GM12864 (cell line): ENCODE data around the gene PARVB.

Experiments
- DNase-seq: peaks from one replicate; pipeline ENCODE4 v3.0.0-alpha.2; 2011; ENCODE audit warnings: low read depth
- H3K4me3 ChIP-seq: 2 replicates; pipeline ENCODE4 v1.5.1; 2011; ENCODE audit warnings: mild to moderate bottlenecking, low read depth, low read length, control low read depth
- TF ChIP-seq, protein P1 (sequence below): IDR thresholded peaks from 2 replicates; pipeline ENCODE4 v1.5.1; 2011; ENCODE audit warnings: low read depth, mild to moderate bottlenecking, moderate library complexity, low read length, control low read depth, inconsistent platforms; ENCODE audit errors: missing control alignments

The PARVB gene

DNA sequence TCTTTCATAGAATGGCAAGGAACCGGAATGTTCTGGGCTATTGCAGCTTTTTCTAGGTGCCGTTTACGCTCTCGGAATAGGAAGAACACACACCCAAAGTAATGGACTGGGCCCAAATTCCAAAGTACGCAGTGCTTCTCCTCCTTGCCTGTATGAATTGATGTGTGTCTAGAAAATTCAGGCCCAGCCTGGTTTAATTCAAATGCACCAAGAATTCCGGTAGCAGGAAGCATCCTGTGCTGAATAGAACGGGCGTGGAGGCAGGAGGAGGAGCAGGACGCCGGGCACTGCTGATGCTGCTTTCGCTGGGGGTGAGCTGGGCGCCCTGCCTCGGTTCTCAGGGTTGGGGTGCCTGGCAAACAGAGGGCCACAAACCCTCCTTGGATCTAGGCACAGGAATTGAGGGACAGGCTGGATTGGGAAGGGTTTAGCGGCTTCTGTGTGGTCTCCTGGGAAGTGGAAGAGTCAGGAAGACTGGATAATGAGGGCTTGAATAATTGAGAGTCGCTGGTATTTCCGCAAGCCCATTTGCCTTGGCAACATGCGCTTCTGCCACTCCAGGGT lies 2.0 kb downstream of the PARVB start:
- H3K4me3 ChIP-seq, result peak overlapping the region; percentile 66
- no peak for DNase-seq
- TF ChIP-seq, protein P1, sequence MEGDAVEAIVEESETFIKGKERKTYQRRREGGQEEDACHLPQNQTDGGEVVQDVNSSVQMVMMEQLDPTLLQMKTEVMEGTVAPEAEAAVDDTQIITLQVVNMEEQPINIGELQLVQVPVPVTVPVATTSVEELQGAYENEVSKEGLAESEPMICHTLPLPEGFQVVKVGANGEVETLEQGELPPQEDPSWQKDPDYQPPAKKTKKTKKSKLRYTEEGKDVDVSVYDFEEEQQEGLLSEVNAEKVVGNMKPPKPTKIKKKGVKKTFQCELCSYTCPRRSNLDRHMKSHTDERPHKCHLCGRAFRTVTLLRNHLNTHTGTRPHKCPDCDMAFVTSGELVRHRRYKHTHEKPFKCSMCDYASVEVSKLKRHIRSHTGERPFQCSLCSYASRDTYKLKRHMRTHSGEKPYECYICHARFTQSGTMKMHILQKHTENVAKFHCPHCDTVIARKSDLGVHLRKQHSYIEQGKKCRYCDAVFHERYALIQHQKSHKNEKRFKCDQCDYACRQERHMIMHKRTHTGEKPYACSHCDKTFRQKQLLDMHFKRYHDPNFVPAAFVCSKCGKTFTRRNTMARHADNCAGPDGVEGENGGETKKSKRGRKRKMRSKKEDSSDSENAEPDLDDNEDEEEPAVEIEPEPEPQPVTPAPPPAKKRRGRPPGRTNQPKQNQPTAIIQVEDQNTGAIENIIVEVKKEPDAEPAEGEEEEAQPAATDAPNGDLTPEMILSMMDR, result no peak

DNA sequence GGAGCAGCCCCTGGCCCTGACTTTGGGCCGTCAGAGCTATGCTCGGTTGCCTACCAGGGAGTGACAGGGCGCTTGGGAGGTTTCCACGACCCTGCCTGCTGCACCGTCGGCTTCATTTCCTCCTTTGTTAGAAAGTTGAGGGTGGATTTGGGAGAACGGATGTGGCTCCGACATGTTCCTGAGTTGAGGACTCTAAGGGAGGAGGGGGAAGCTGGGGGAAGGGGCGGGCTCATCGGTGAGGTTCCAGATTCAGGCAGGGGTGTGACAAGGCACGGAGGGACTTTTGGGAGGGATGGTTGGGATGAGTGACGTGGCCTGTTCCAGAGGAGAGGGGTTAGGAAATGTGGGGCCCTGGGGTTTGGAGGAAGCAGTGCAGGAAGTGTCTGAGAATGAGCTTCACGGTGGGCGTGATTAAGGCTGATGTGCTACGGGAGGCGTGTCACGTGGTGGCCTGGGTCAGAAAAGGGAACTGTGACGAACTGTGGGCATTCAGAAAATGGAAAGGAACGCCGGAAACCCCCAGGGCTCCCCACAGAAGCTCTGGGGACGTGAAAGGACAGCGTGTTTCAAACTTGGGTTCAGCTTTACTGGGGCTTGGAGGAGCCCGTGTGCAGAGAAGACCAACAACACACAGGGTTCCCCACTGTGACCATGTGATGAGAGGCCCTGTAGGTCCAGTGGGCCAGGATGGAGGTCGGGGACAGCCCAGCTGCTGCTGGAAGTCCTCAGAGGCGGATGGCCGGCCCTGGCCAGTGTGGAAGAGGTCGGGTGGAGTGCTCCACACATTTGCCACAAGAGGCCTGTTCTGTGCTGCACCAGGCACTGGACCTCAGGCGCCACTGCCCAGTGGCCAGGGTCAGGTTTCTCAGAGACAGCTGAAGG lies 2.8 kb downstream of the PARVB start:
- H3K4me3 ChIP-seq, result peak overlapping the region; percentile 66
- DNase-seq, result peak; percentile 93
- TF ChIP-seq, protein P1, result no peak

DNA sequence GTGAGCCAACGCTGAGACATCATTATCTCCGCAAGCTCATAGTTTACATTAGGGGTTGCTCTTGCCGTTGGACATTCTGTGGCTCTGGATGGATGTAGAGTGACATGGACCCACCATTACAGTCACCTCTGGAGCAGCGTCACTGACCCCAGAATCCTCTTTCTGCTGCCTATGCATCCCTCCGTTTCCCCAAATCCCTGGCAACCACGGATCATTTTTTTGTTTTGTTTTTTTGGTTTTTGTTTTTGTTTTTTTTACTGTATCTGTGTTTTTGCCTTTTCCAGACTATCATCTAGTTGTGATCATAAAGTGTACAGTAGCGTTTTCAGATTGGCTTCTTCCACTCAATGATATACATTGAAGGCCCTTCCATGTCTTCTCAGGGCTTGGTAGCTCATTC lies 4.0 kb downstream of the PARVB start:
- no peak for DNase-seq
- TF ChIP-seq, protein P1, result no peak
- H3K4me3 ChIP-seq, result no peak overlapping the region

DNA sequence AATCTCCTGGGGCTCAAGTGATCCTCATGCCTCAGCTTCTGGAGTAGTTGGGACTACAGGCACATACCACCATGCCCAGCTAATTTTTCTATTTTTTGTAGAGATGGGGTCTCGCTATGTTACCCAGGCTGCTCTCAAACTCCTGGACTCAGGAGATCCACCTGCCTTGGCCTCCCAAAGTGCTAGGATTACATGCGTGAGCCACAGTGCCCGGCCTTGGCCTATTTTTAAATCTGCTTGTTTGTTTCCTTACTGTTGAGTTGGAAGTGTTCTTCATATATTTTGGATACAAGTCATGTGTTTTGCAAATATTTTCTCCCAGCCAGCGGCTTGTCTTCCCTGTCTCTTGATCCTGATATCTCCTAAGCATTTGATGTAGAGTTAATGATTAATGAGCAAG lies 5.0 kb downstream of the PARVB start:
- no peak overlapping the region for H3K4me3 ChIP-seq
- TF ChIP-seq, protein P1, result no peak
- no peak for DNase-seq

DNA sequence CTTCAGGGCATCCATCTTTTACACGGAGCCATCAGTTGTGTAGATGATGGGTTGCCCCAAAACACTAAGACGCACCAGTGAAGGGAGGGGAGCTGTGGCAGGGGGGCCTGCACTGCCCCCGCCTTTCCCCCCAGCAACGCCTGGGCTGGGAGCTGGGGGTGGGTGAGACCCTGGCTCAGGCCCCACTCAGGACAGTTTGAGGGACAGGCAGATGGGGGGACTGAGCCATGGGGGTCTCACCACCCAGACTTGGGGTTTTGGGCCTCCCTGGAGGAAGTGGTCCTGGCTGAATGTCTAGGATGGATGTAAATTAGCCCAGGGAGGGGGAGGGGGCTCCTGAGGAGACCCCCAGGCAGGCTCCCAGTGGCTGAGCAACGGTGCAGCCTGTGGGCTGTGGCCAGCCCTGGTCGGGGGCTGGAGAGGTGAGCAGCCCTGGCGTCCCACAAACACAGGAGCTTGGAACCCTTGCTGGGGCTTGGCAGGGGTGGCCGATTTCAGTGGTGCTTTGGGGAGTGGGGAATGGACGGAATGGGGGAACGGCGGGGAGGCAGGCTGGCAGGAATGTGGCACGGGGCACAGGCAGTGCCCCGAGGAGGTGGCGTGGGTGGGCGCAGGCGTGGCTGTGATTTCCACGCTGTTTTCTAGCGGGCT lies 6.1 kb downstream of the PARVB start:
- TF ChIP-seq, protein P1, result no peak
- DNase-seq, result no peak
- H3K4me3 ChIP-seq, result no peak overlapping the region

DNA sequence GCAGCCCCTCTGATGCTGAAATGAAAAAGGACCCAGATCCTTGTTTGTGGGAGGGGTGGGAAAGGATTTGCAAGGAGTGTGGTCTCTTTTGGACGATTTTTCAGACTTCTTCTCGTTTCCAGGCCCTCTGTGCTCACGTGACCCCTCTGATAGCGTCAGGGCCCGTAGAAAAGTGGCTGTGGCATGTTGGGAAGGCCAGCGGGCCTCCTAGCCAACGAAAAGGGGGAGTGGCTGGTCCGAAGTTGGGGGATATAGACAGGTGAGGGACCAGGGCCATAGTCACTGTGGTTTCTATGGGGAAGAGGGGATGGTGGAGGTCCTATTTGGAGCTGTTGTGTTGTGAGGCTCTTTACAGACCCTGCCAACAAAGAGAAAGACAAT lies 6.6 kb downstream of the PARVB start:
- H3K4me3 ChIP-seq, result no peak overlapping the region
- TF ChIP-seq, protein P1, result no peak
- no peak for DNase-seq
